Activated B cell treated with CpG ODN at 0.5 μM for 24 hours (primary cell): Measurements from ENCODE around the gene SCIMP. TPM values are rescaled to one million over a fixed set of nuclear protein-coding genes. Genes with fewer than 3 reads are reported as not detected.

Source experiments
- ATAC-seq: fragments of 200-7000 bp; cut with Tn5 transposase; one replicate; pipeline ENCODE4 v1.10.0; 2021; ENCODE audit warnings: low read depth, mild to moderate bottlenecking, moderate library complexity
- CTCF ChIA-PET: fragments of 350-600 bp; sonication (Branson Sonifier 250); formaldehyde crosslinking; loops from one replicate; lab custom pipeline; 2021; ENCODE audit warnings: antibody characterized with exemption; lab: Charles Lee
- POLR2A ChIA-PET: fragments of 350-600 bp; sonication (Branson Sonifier 250); formaldehyde crosslinking; loops from one replicate; lab custom pipeline; 2021; ENCODE audit warnings: antibody characterized with exemption; lab: Charles Lee
- DNase-seq: peaks from one replicate; pipeline ENCODE4 v3.0.0; 2022
- H3K27ac Mint-ChIP-seq: one replicate; pipeline ENCODE4 v1.8.0; 2020; ENCODE audit warnings: mixed read lengths
- H3K27me3 Mint-ChIP-seq: one replicate; pipeline ENCODE4 v1.8.0; 2021; ENCODE audit warnings: mixed read lengths
- H3K36me3 Mint-ChIP-seq: one replicate; pipeline ENCODE4 v1.8.0; 2021; ENCODE audit warnings: low read depth, mixed read lengths
- H3K4me1 Mint-ChIP-seq: one replicate; pipeline ENCODE4 v1.8.0; 2021; ENCODE audit warnings: mixed read lengths
- H3K4me3 Mint-ChIP-seq: one replicate; pipeline ENCODE4 v1.8.0; 2020; ENCODE audit warnings: mild to moderate bottlenecking, mixed read lengths
- H3K9me3 Mint-ChIP-seq: one replicate; pipeline ENCODE4 v1.8.0; 2020; ENCODE audit warnings: mixed read lengths
- intact Hi-C: fragments of 100-400 bp; cut with micrococcal nuclease; formaldehyde crosslinking; loops from one replicate; pipeline ENCODE4 v1.15.1; 2024
- total RNA-seq: library from RNA; stranded (reverse); gene quantifications from 2 replicates; pipeline ENCODE4 v1.2.3, GENCODE V29; 2022
- TF ChIP-seq, protein P1 (sequence below): fragments of 200-600 bp; IDR thresholded peaks from one replicate; pipeline ENCODE4 v1.8.0; 2022; ENCODE audit warnings: antibody characterized with exemption, mild to moderate bottlenecking

The SCIMP gene
- total RNA-seq, 1 donor from 2014 or later = 23.4 TPM

- Mint-ChIP-seq H3K4me3 (no peak overlapping the region), H3K9me3 (peaks cover 2% of the 10 kb centered on the region), H3K27me3 (no peaks in the 10 kb centered on the region), H3K27ac (peak overlapping the region; percentile 78), H3K36me3 (peaks cover 26% of the 10 kb centered on the region), H3K4me1 (peaks cover 60% of the 10 kb centered on the region)
- ATAC-seq (no peak), DNase-seq (no peak)
- TF ChIP-seq, protein P1, sequence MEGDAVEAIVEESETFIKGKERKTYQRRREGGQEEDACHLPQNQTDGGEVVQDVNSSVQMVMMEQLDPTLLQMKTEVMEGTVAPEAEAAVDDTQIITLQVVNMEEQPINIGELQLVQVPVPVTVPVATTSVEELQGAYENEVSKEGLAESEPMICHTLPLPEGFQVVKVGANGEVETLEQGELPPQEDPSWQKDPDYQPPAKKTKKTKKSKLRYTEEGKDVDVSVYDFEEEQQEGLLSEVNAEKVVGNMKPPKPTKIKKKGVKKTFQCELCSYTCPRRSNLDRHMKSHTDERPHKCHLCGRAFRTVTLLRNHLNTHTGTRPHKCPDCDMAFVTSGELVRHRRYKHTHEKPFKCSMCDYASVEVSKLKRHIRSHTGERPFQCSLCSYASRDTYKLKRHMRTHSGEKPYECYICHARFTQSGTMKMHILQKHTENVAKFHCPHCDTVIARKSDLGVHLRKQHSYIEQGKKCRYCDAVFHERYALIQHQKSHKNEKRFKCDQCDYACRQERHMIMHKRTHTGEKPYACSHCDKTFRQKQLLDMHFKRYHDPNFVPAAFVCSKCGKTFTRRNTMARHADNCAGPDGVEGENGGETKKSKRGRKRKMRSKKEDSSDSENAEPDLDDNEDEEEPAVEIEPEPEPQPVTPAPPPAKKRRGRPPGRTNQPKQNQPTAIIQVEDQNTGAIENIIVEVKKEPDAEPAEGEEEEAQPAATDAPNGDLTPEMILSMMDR = no peak
- intact Hi-C loops = no loop called here
- CTCF ChIA-PET = interaction anchor here (12.3 kb wide), 1 partner anchor 34 kb away, joined by 127 read pairs; the partner anchor contains the start of gene SCIMP
- POLR2A ChIA-PET = interaction anchor here (1.1 to 1.5 kb wide), 2 partner anchors 9 to 22 kb away, joined by 3 to 8 read pairs; no protein-coding TSS in a partner anchor
Observed at GRCh38 chr17:5203178-5203907, 31.3 kb downstream of the SCIMP start.

DNA sequence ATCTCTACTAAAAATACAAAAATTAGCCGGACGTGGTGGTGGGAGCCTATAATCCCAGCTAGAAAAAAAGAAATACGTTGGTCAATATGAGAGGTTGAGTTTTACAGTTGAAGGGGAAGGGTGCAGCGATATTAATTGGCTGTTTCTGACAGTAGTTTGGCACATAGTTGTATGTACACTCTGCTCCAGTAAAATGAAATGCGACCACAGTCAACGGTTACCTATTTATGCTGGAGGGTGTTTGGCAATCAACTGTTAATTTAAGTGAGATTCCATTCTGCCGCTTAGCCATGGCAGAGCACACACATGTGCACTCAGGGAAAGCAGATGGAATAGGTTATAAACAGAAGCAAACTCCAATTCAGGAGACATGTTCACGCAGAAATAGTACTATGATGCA is 33.6 kb downstream of the SCIMP start:
- H3K36me3 Mint-ChIP-seq = peaks cover 17% of the 10 kb centered on the region
- ChIA-PET POLR2A (interaction anchor here (0.6 to 4.7 kb wide), 5 partner anchors 9 to 26 kb away, joined by 3 to 46 read pairs (median 4); partner anchors contain the start of gene ZNF594), CTCF (interaction anchor here (1.4 to 12.3 kb wide), 2 partner anchors 10 to 36 kb away, joined by 3 to 127 read pairs; partner anchors contain the start of gene SCIMP)
- H3K4me3 Mint-ChIP-seq = no peak overlapping the region
- TF ChIP-seq, protein P1 = no peak
- peaks cover 2% of the 10 kb centered on the region for H3K9me3 Mint-ChIP-seq
- no peak for ATAC-seq
- H3K27me3 Mint-ChIP-seq = no peaks in the 10 kb centered on the region
- DNase-seq = no peak
- peak overlapping the region; percentile 78 for H3K27ac Mint-ChIP-seq
- peaks cover 62% of the 10 kb centered on the region for H3K4me1 Mint-ChIP-seq
- intact Hi-C loops = no loop called here

- peak; percentile 23 for ATAC-seq
- no peak for DNase-seq
- Mint-ChIP-seq H3K27me3 (no peaks in the 10 kb centered on the region), H3K4me1 (peaks cover 60% of the 10 kb centered on the region), H3K4me3 (no peak overlapping the region), H3K36me3 (peaks cover 17% of the 10 kb centered on the region), H3K9me3 (peaks cover 2% of the 10 kb centered on the region), H3K27ac (peak overlapping the region; percentile 83)
- CTCF ChIA-PET = interaction anchor here (12.3 kb wide), 1 partner anchor 37 kb away, joined by 127 read pairs; the partner anchor contains the start of gene SCIMP
- POLR2A ChIA-PET = interaction anchor here (0.7 to 4.7 kb wide), 4 partner anchors 10 to 212 kb away, joined by 3 to 46 read pairs (median 4); no protein-coding TSS in a partner anchor
- TF ChIP-seq, protein P1 = no peak
- intact Hi-C loops = no loop called here
Observed at GRCh38 chr17:5200360-5200759, 34.3 kb downstream of the SCIMP start.

GRCh38 chr17:5198472-5198871 is 36.2 kb downstream of the SCIMP start:
- Mint-ChIP-seq H3K36me3 (peaks cover 8% of the 10 kb centered on the region), H3K9me3 (peaks cover 2% of the 10 kb centered on the region), H3K27ac (peak overlapping the region; percentile 82), H3K4me1 (peaks cover 54% of the 10 kb centered on the region), H3K4me3 (peak overlapping the region; percentile 41), H3K27me3 (no peaks in the 10 kb centered on the region)
- peak; percentile 74 for ATAC-seq
- ChIA-PET POLR2A (interaction anchor here (0.5 to 4.7 kb wide), 15 partner anchors 12 to 221 kb away, joined by 3 to 46 read pairs (median 5); partner anchors contain the start of genes NUP88, RABEP1, RPAIN and SCIMP), CTCF (interaction anchor here (0.8 to 12.3 kb wide), 11 partner anchors 16 to 241 kb away, joined by 3 to 127 read pairs (median 5); partner anchors contain the start of genes C1QBP and SCIMP)
- TF ChIP-seq, protein P1 = no peak
- intact Hi-C loops = loop anchor here (1.0 to 10.0 kb wide), 2 partner anchors 12 to 166 kb away; no protein-coding TSS in a partner anchor
- DNase-seq = no peak
